AG09309 (cell line): ENCODE results near the gene FUS.

ENCODE experiments used
- DNase-seq: peaks from one replicate; pipeline ENCODE4 v3.0.0-alpha.2; 2010; ENCODE audit warnings: low read depth
- H3K4me3 ChIP-seq: 2 replicates; pipeline ENCODE4 v1.5.1; 2011; ENCODE audit warnings: mild to moderate bottlenecking, low read depth, low read length, moderate library complexity; ENCODE audit not compliant: control insufficient read depth
- TF ChIP-seq, protein P1 (sequence below): IDR thresholded peaks from 2 replicates; pipeline ENCODE4 v1.5.1; 2011; ENCODE audit warnings: mild to moderate bottlenecking, low read depth, low read length, inconsistent platforms; ENCODE audit not compliant: insufficient read depth, control insufficient read depth; ENCODE audit errors: missing control alignments

FUS gene

GRCh38 chr16:31200821-31201568 lies 21.1 kb downstream of the FUS start:
- no peak for DNase-seq
- H3K4me3 ChIP-seq = no peak overlapping the region; the same call in 1 of the 2 replicates

GRCh38 chr16:31201582-31202413 lies 21.9 kb downstream of the FUS start:
- TF ChIP-seq, protein P1, sequence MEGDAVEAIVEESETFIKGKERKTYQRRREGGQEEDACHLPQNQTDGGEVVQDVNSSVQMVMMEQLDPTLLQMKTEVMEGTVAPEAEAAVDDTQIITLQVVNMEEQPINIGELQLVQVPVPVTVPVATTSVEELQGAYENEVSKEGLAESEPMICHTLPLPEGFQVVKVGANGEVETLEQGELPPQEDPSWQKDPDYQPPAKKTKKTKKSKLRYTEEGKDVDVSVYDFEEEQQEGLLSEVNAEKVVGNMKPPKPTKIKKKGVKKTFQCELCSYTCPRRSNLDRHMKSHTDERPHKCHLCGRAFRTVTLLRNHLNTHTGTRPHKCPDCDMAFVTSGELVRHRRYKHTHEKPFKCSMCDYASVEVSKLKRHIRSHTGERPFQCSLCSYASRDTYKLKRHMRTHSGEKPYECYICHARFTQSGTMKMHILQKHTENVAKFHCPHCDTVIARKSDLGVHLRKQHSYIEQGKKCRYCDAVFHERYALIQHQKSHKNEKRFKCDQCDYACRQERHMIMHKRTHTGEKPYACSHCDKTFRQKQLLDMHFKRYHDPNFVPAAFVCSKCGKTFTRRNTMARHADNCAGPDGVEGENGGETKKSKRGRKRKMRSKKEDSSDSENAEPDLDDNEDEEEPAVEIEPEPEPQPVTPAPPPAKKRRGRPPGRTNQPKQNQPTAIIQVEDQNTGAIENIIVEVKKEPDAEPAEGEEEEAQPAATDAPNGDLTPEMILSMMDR = no peak
- DNase-seq = no peak
- peak overlapping the region; percentile 69 for H3K4me3 ChIP-seq

More at GRCh38 chr16:31200821-31201568, 21.1 kb downstream of the FUS start:
- TF ChIP-seq, protein P1 = peak; percentile 19

DNA sequence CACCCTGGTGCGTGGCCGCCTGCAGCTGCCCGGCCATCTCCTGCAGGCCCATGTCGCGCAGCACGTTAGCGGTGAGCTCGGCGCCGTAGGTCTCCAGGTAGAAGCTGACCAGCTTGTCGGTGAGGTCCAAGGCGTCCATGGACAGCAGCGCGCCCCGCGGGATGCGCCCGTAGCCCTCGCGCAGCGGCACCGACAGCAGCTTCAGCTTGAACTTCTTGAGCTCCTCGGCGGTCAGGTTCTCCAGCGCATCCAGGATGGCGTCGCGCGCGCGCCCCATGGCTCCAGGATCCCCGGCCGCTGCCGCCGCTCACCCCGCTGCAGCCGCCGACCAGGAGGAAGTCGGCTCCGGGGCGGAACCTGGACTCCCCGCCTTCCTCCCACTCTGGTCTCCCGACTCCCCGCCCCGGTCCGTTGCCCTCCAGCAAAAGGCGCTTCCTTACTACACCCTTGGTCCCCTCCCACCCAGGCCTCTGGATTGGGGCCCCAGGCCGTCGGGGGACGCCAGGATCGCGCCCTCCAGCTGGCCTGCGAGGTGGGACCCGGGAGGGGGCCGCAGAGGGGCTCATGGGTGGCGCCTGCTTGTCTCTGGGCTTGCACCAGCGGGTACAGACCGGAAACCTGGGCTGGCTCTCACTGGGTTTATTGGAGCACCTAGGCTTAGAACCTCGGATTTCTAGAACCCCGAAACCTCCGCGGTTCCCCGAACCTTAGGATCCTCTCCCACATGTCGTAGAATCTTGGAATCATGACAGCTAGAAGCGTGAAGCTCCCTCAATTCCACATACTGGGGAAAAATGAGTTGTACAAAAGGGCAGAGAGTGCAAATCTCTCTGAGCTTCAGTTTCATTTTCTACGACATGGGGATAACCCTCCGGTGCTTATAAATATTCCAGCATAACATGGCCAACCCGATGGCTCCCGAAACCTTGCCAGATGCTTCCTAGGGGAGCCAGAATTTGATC lies 22.8 kb downstream of the FUS start, which contains the start of gene PYCARD:
TSS of gene PYCARD (minus strand) at position 347 of the 962 bp plus-strand sequence. CDS start at position 277, 70 bp downstream.
- no peak for DNase-seq
- H3K4me3 ChIP-seq = peak within 1 kb of the TSS; percentile 69
- TF ChIP-seq, protein P1 = no peak

DNA sequence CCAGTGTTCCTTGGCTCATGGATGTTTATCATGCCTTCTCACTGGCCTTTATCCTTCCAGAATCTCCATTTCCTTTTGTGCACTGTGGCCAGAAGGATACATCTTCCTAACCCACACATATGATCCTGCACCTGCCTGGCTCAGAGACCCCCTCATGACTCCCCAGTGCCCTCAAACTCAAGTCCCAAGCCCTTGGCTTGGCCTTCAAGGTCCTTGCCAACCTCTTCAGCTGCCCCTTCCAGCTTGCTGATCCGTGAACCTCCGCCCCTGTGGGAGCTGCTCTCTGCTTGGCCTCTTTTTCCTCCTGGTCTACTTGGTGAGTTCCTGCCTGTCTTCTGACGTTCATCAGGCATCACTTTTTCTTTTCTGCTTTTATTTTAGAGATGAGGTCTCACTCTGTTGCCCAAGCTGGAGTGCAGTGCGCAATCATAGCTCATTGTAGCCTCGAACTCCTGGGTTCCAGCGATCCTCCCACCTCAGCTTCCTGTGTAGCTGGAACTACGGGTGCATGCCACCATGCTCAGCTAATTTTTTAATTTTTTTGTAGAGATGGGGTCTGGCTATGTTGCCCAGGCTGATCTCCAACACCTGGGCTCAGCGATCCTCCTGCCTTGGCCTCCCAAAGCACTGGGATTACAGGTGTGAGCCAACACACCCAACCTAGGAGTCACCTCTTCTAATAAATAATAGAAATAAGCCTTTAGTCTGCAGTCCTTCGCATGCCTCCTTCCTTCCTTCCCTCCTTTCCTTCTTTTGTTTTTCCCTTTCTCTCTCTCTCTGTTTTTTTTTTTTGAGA lies 25.1 kb downstream of the FUS start:
- no peak overlapping the region for H3K4me3 ChIP-seq
- no peak for DNase-seq
- TF ChIP-seq, protein P1 = no peak

GRCh38 chr16:31206776-31207175 lies 26.8 kb downstream of the FUS start:
- TF ChIP-seq, protein P1 = no peak
- DNase-seq = no peak
- no peak overlapping the region for H3K4me3 ChIP-seq

- no peak for DNase-seq
- TF ChIP-seq, protein P1 = no peak
- H3K4me3 ChIP-seq = no peak overlapping the region
Observed at GRCh38 chr16:31213342-31213741, 33.4 kb downstream of the FUS start.
